Lower leg skin (tissue), 3 donors: ENCODE data around the gene DOK1.

ENCODE experiments used
- POLR2A ChIP-seq, 2 donors: fragments of 450-650 bp; IDR thresholded peaks; one replicate each; pipeline ENCODE4 v1.6.1; 2016 to 2017; ENCODE audit warnings: antibody characterized with exemption in 2 of 2, mild to moderate bottlenecking in 1 of 2, moderate library complexity in 1 of 2
- TF ChIP-seq, protein P1 (sequence below), 3 donors: fragments of 450-650 bp; IDR thresholded peaks; one replicate each; pipeline ENCODE4 v1.5.1; 2016; ENCODE audit warnings: antibody characterized with exemption in 3 of 3, mild to moderate bottlenecking in 3 of 3, moderate library complexity in 2 of 3

DNA sequence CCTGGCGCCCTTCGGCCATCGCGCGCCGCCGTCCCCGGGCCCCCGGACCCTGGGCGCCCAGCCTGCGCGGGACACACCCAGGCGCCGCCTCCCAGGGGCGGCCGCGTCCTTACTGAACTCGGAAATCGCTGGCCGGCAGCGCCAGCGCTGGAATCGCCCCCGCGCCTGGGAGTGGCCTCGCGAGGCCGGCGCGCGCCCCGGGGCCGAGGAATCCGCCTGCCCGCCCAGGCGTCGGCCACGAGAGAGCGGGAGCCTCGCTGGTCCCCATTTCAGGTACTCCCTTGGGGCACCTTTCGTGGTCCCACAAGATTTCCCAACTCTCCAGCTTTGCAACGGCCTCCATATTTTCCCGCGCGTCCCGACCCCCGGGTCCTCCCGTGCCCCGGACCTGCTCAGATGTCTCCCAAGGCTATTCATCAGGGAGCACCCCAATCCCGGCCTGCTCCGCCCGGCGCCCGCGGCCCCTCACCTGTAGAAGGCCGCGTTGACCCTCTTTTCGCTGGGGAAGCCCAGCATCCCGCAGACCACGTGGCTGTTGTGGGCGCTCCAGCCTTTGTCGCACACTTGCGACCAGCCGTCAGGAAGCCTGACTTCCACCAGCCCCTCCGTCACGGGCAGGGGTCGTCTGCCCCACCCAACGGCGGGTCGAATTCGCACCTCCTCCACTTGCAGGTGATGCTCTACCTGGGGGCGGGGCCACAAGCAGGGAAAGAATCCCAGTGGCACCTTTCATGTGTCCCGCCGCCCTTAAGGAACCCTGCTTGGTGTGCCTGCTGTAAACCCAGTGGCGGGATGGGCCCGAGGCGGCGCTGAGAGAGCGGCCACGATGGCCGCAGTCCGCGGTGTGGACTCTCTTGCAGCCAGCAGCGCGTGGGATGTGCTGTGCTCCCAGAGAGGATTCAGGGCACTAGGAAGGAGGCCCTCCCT, 5.4 kb upstream of the DOK1 start:
- TF ChIP-seq, protein P1, sequence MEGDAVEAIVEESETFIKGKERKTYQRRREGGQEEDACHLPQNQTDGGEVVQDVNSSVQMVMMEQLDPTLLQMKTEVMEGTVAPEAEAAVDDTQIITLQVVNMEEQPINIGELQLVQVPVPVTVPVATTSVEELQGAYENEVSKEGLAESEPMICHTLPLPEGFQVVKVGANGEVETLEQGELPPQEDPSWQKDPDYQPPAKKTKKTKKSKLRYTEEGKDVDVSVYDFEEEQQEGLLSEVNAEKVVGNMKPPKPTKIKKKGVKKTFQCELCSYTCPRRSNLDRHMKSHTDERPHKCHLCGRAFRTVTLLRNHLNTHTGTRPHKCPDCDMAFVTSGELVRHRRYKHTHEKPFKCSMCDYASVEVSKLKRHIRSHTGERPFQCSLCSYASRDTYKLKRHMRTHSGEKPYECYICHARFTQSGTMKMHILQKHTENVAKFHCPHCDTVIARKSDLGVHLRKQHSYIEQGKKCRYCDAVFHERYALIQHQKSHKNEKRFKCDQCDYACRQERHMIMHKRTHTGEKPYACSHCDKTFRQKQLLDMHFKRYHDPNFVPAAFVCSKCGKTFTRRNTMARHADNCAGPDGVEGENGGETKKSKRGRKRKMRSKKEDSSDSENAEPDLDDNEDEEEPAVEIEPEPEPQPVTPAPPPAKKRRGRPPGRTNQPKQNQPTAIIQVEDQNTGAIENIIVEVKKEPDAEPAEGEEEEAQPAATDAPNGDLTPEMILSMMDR (IDR thresholded peaks at IDR 0.05), result no peak
- no peak for TF ChIP-seq POLR2A (IDR thresholded peaks at IDR 0.05)
